Measurements from ENCODE around the gene NFIA.

DNA sequence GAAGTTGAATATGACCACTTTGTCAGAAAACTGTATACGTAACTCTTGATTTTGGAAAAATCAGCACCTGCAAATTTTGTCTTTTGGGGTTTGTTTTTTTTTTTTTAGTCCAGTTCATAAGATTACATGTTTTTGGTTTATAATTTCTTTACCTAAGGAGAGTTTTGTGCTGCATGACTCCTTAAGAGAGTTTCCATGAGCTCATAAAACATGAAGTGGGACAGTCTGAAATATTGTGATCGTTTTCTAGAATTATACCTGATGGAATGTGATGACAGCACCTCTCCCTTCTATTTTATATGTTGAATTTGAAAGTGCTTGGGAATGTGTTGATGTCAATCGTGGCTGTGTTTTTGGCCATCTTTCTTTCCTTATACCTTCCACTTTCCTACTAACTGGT lies 158.5 kb downstream of the NFIA start:
- TF ChIP-seq, protein P1, sequence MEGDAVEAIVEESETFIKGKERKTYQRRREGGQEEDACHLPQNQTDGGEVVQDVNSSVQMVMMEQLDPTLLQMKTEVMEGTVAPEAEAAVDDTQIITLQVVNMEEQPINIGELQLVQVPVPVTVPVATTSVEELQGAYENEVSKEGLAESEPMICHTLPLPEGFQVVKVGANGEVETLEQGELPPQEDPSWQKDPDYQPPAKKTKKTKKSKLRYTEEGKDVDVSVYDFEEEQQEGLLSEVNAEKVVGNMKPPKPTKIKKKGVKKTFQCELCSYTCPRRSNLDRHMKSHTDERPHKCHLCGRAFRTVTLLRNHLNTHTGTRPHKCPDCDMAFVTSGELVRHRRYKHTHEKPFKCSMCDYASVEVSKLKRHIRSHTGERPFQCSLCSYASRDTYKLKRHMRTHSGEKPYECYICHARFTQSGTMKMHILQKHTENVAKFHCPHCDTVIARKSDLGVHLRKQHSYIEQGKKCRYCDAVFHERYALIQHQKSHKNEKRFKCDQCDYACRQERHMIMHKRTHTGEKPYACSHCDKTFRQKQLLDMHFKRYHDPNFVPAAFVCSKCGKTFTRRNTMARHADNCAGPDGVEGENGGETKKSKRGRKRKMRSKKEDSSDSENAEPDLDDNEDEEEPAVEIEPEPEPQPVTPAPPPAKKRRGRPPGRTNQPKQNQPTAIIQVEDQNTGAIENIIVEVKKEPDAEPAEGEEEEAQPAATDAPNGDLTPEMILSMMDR (conservative IDR thresholded peaks at IDR 0.05 in 1 of 2, IDR thresholded peaks at IDR 0.05 in 1 of 2; ENCODE audit: low read depth in 1 of 2, low read length in 2 of 2), result no peak
- TF ChIP-seq EZH2 (IDR thresholded peaks at IDR 0.05; ENCODE audit: low read length, missing control alignments), result no peak

All from fibroblast of lung (primary cell).